Measurements from ENCODE around the gene HAP1. TPM values are rescaled to one million over a fixed set of nuclear protein-coding genes. Genes with fewer than 3 reads are reported as not detected.
A peak's percentile ranks its signal among the peaks of the same experiment; 100 is the strongest.
"Not testable (repeated sequence)": the region's sequence is repeated elsewhere in the genome, so short reads cannot be mapped to it uniquely, and the experiment has no call there.

HAP1 gene
- total and polyA plus RNA-seq, 2 experiments from 2014 or later: 0.03 to 0.44 TPM

GRCh38 chr17:41676058-41676419 lies 58.4 kb downstream of the HAP1 start:
- Histone ChIP-seq H3K27ac (peak overlapping the region; percentile 61), H3K4me3 (no peak overlapping the region), H3K9me3 (ENCODE audit: low read depth) (no peaks in the 10 kb centered on the region), H3K27me3 (no peaks in the 10 kb centered on the region), H4K20me1 (ENCODE audit: insufficient read depth, poor library complexity, severe bottlenecking) (no peaks in the 10 kb centered on the region), H2AFZ (peak overlapping the region; percentile 30), H3K9me2 (replicated peaks; ENCODE audit: insufficient read depth) (no peaks in the 10 kb centered on the region), H3K4me2 (peak overlapping the region; percentile 6), H3K79me2 (no peaks in the 10 kb centered on the region), H3K36me3 (replicated peaks; ENCODE audit: insufficient read depth, low read depth) (no peaks in the 10 kb centered on the region), H3K4me1 (ENCODE audit: insufficient read depth) (peaks cover 6% of the 10 kb centered on the region)
- 70% methylated on average over 3 of the region's 3 CpGs for WGBS (ENCODE audit: low lambda C conversion rate, missing lambda C conversion rate)
- no peak for TF ChIP-seq EZH2 (IDR thresholded peaks at IDR 0.05; ENCODE audit: borderline replicate concordance)
- TF ChIP-seq EZH2phosphoT487 (IDR thresholded peaks at IDR 0.05; ENCODE audit: low read depth, severe bottlenecking, unreplicated experiment): no peak
- TF ChIP-seq, protein P1, sequence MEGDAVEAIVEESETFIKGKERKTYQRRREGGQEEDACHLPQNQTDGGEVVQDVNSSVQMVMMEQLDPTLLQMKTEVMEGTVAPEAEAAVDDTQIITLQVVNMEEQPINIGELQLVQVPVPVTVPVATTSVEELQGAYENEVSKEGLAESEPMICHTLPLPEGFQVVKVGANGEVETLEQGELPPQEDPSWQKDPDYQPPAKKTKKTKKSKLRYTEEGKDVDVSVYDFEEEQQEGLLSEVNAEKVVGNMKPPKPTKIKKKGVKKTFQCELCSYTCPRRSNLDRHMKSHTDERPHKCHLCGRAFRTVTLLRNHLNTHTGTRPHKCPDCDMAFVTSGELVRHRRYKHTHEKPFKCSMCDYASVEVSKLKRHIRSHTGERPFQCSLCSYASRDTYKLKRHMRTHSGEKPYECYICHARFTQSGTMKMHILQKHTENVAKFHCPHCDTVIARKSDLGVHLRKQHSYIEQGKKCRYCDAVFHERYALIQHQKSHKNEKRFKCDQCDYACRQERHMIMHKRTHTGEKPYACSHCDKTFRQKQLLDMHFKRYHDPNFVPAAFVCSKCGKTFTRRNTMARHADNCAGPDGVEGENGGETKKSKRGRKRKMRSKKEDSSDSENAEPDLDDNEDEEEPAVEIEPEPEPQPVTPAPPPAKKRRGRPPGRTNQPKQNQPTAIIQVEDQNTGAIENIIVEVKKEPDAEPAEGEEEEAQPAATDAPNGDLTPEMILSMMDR (IDR thresholded peaks at IDR 0.05; ENCODE audit: poor library complexity): no peak
- no peak for DNase-seq (ENCODE audit: low spot score)

DNA sequence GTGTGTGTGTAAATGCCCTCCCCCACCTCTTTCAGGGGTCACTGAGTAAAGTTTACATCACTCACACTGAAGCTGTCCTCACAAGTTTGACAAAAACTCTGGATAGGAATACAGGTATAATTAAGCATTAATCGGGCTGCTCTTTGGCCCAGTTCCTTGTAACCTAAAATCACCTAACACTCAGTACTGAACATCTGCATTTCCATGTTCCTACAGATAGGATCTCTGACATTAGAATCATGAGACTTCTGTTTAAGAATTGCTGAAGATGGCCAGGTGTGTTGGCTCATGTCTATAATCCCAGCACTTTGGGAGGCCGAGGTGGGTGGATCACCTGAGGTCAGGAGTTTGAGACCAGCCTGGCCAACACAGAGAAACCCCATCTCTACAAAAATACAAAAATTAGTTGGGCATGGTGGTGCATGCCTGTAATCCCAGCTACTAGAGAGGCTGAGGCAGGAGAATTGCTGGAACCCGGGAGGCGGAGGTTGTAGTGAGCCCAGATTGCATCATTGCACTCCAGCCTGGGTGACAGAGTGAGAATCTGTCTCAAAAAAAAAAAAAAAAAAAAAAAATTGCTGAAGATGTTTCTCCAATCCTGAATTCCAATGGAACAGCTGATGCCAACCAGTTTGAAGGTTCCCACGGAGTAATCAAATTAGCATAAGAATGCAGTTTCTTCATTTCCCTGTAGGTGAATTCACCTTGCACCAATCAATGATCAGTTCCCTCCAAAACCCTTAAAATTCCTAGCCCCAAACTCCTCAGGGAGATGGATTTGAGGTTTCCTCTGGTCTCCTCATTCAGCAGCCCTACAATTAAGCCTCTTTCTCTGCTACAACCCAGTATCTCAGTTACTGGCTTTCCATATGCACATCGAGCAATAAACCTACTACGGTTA lies 59.0 kb downstream of the HAP1 start:
- not testable (repeated sequence) for H3K27me3 ChIP-seq; H3K9me2 ChIP-seq (replicated peaks; ENCODE audit: insufficient read depth); H3K9me3 ChIP-seq (ENCODE audit: low read depth); H4K20me1 ChIP-seq (ENCODE audit: insufficient read depth, poor library complexity, severe bottlenecking); H3K4me3 ChIP-seq; H3K79me2 ChIP-seq; H3K36me3 ChIP-seq (replicated peaks; ENCODE audit: insufficient read depth, low read depth); H3K4me1 ChIP-seq (ENCODE audit: insufficient read depth); DNase-seq (ENCODE audit: low spot score)
- whole genome bisulfite sequencing (ENCODE audit: low lambda C conversion rate, missing lambda C conversion rate): 74% methylated on average over 7 of the region's 7 CpGs
- Histone ChIP-seq H2AFZ (peak overlapping the region; percentile 30), H3K27ac (peak overlapping the region; percentile 61), H3K4me2 (peak overlapping the region; percentile 6)

Small RNAs within 50 kb of the gene (small RNA-seq; reads per million reads assigned to genes)
- gene RN7SL399P (not detected), gene RNA5SP442 (0.28 reads per million)

Other genes starting within 250 kb of the HAP1 start
- gene KRT36, start 244.7 kb downstream of the HAP1 start, total RNA-seq: not detected in 2 replicates
- not detected in 2 replicates for gene KRT36, start 244.7 kb downstream of the HAP1 start, polyA plus RNA-seq
- gene KRT13, start 229.0 kb downstream of the HAP1 start, total RNA-seq: 5.3 and 8.1 TPM in 2 replicates
- 15.1 and 24.8 TPM in 2 replicates for gene KRT13, start 229.0 kb downstream of the HAP1 start, polyA plus RNA-seq
- 6.2 and 6.8 TPM in 2 replicates for gene KRT15, start 215.8 kb downstream of the HAP1 start, total RNA-seq
- 8.2 and 10.6 TPM in 2 replicates for gene KRT15, start 215.8 kb downstream of the HAP1 start, polyA plus RNA-seq
- gene KRT19, start 206.3 kb downstream of the HAP1 start, total RNA-seq: 623 and 817 TPM in 2 replicates
- 1,343 and 1,722 TPM in 2 replicates for gene KRT19, start 206.3 kb downstream of the HAP1 start, polyA plus RNA-seq
- gene KRT9, start 162.6 kb downstream of the HAP1 start, total RNA-seq: not detected in 2 replicates
- not detected in 2 replicates for gene KRT9, start 162.6 kb downstream of the HAP1 start, polyA plus RNA-seq
- 0.33 TPM in 1 of 2 replicates, not detected in the other for gene KRT14, start 147.7 kb downstream of the HAP1 start, total RNA-seq
- 1.1 and 1.9 TPM in 2 replicates for gene KRT14, start 147.7 kb downstream of the HAP1 start, polyA plus RNA-seq
- 0.90 and 1.1 TPM in 2 replicates for gene KRT16, start 121.9 kb downstream of the HAP1 start, total RNA-seq
- gene KRT16, start 121.9 kb downstream of the HAP1 start, polyA plus RNA-seq: 2.5 and 4.8 TPM in 2 replicates
- gene KRT17, start 110.1 kb downstream of the HAP1 start, total RNA-seq: 41.5 and 59.5 TPM in 2 replicates
- 118 and 145 TPM in 2 replicates for gene KRT17, start 110.1 kb downstream of the HAP1 start, polyA plus RNA-seq
- 180 and 192 TPM in 2 replicates for gene EIF1, start 45.8 kb downstream of the HAP1 start, total RNA-seq
- gene EIF1, start 45.8 kb downstream of the HAP1 start, polyA plus RNA-seq: 977 and 989 TPM in 2 replicates
- gene GAST, start 22.3 kb downstream of the HAP1 start, total RNA-seq: not detected in 2 replicates
- gene GAST, start 22.3 kb downstream of the HAP1 start, polyA plus RNA-seq: 2.3 TPM in 1 of 2 replicates, not detected in the other
- 162 and 209 TPM in 2 replicates for gene JUP, start 52.1 kb upstream of the HAP1 start, total RNA-seq
- 191 and 214 TPM in 2 replicates for gene JUP, start 52.1 kb upstream of the HAP1 start, polyA plus RNA-seq
- gene P3H4, start 77.3 kb upstream of the HAP1 start, total RNA-seq: 62.6 and 66.2 TPM in 2 replicates
- gene P3H4, start 77.3 kb upstream of the HAP1 start, polyA plus RNA-seq: 109 and 110 TPM in 2 replicates
- gene FKBP10, start 78.4 kb upstream of the HAP1 start, total RNA-seq: 239 and 290 TPM in 2 replicates
- gene FKBP10, start 78.4 kb upstream of the HAP1 start, polyA plus RNA-seq: 88.0 and 92.0 TPM in 2 replicates
- gene NT5C3B, start 101.6 kb upstream of the HAP1 start, total RNA-seq: 47.7 and 51.8 TPM in 2 replicates
- 85.1 and 87.8 TPM in 2 replicates for gene NT5C3B, start 101.6 kb upstream of the HAP1 start, polyA plus RNA-seq
- gene KLHL10, start 103.2 kb upstream of the HAP1 start, total RNA-seq: 0.43 TPM in 1 of 2 replicates, not detected in the other
- gene KLHL10, start 103.2 kb upstream of the HAP1 start, polyA plus RNA-seq: not detected in 2 replicates
- gene KLHL11, start 130.8 kb upstream of the HAP1 start, total RNA-seq: 21.5 and 25.2 TPM in 2 replicates
- 9.0 and 10.0 TPM in 2 replicates for gene KLHL11, start 130.8 kb upstream of the HAP1 start, polyA plus RNA-seq
- gene ACLY, start 184.3 kb upstream of the HAP1 start, total RNA-seq: 157 and 167 TPM in 2 replicates
- gene ACLY, start 184.3 kb upstream of the HAP1 start, polyA plus RNA-seq: 82.1 and 101 TPM in 2 replicates
- gene ODAD4, start 196.0 kb upstream of the HAP1 start, total RNA-seq: 0.52 and 0.53 TPM in 2 replicates
- gene ODAD4, start 196.0 kb upstream of the HAP1 start, polyA plus RNA-seq: 0.75 and 0.76 TPM in 2 replicates
- 59.8 and 61.4 TPM in 2 replicates for gene CNP, start 232.2 kb upstream of the HAP1 start, total RNA-seq
- gene CNP, start 232.2 kb upstream of the HAP1 start, polyA plus RNA-seq: 77.7 and 97.0 TPM in 2 replicates

Data from hepatocyte (in vitro differentiated cells).